ENCODE measurements around the gene CCKAR. TPM values are rescaled to one million over a fixed set of nuclear protein-coding genes. Genes with fewer than 3 reads are reported as not detected.

CCKAR gene
- total RNA-seq, 2 experiments from 2014 or later, result not detected

GRCh38 chr4:26484032-26484515 is 6.2 kb downstream of the CCKAR start:
- no peak for DNase-seq
- CTCF ChIA-PET, result interaction anchor here (0.6 kb wide), 1 partner anchor 14 kb away, joined by 5 read pairs; no protein-coding TSS in a partner anchor
- Mint-ChIP-seq H3K27ac (no peak overlapping the region), H3K4me1 (no peaks in the 10 kb centered on the region), H3K36me3 (ENCODE audit: low read depth) (no peaks in the 10 kb centered on the region), H3K27me3 (peaks cover 10% of the 10 kb centered on the region), H3K4me3 (no peak overlapping the region), H3K9me3 (no peaks in the 10 kb centered on the region)
- POLR2A ChIA-PET, result no interaction called here

- Mint-ChIP-seq H3K27ac (no peak overlapping the region), H3K36me3 (ENCODE audit: low read depth) (no peaks in the 10 kb centered on the region), H3K9me3 (no peaks in the 10 kb centered on the region), H3K4me1 (no peaks in the 10 kb centered on the region), H3K27me3 (peaks cover 5% of the 10 kb centered on the region), H3K4me3 (no peak overlapping the region)
- no peak for DNase-seq
- POLR2A ChIA-PET, result no interaction called here
- CTCF ChIA-PET, result no interaction called here
These were observed 7.5 kb downstream of the CCKAR start for GRCh38 chr4:26482508-26483462.

- H3K27me3 Mint-ChIP-seq, result peaks cover 4% of the 10 kb centered on the region
- no peak overlapping the region for H3K4me3 Mint-ChIP-seq
- H3K9me3 Mint-ChIP-seq, result no peaks in the 10 kb centered on the region
- H3K27ac Mint-ChIP-seq, result no peak overlapping the region
- no peaks in the 10 kb centered on the region for H3K36me3 Mint-ChIP-seq (ENCODE audit: low read depth)
- ChIA-PET CTCF (interaction anchor here (0.6 kb wide), 1 partner anchor 22 kb away, joined by 3 read pairs; no protein-coding TSS in a partner anchor), POLR2A (no interaction called here)
- DNase-seq, result no peak
- no peaks in the 10 kb centered on the region for H3K4me1 Mint-ChIP-seq
These were observed 12.0 kb downstream of the CCKAR start for GRCh38 chr4:26478330-26478729.

GRCh38 chr4:26476545-26476944 is 13.7 kb downstream of the CCKAR start:
- no peaks in the 10 kb centered on the region for H3K27me3 Mint-ChIP-seq

GRCh38 chr4:26475716-26476115 is 14.6 kb downstream of the CCKAR start:
- DNase-seq, result no peak
- no peak overlapping the region for H3K27ac Mint-ChIP-seq
- ChIA-PET CTCF (interaction anchor here (0.7 kb wide), 1 partner anchor 44 kb away, joined by 3 read pairs; no protein-coding TSS in a partner anchor), POLR2A (no interaction called here)
- no peak overlapping the region for H3K4me3 Mint-ChIP-seq
- H3K36me3 Mint-ChIP-seq (ENCODE audit: low read depth), result no peaks in the 10 kb centered on the region
- H3K27me3 Mint-ChIP-seq, result no peaks in the 10 kb centered on the region
- no peaks in the 10 kb centered on the region for H3K4me1 Mint-ChIP-seq
- no peaks in the 10 kb centered on the region for H3K9me3 Mint-ChIP-seq

More at GRCh38 chr4:26476545-26476944, 13.7 kb downstream of the CCKAR start:
- ChIA-PET CTCF (no interaction called here), POLR2A (no interaction called here)
- no peak for DNase-seq
- Mint-ChIP-seq H3K4me3 (no peak overlapping the region), H3K9me3 (no peaks in the 10 kb centered on the region), H3K36me3 (ENCODE audit: low read depth) (no peaks in the 10 kb centered on the region), H3K27ac (no peak overlapping the region), H3K4me1 (no peaks in the 10 kb centered on the region)

GRCh38 chr4:26474551-26474950 is 15.7 kb downstream of the CCKAR start:
- ChIA-PET CTCF (no interaction called here), POLR2A (no interaction called here)
- Mint-ChIP-seq H3K27me3 (peaks cover 2% of the 10 kb centered on the region), H3K27ac (no peak overlapping the region), H3K4me3 (no peak overlapping the region), H3K4me1 (no peaks in the 10 kb centered on the region), H3K36me3 (ENCODE audit: low read depth) (no peaks in the 10 kb centered on the region), H3K9me3 (no peaks in the 10 kb centered on the region)
- DNase-seq, result no peak

GRCh38 chr4:26473893-26474292 is 16.4 kb downstream of the CCKAR start:
- no peak overlapping the region for H3K27ac Mint-ChIP-seq
- H3K27me3 Mint-ChIP-seq, result peaks cover 2% of the 10 kb centered on the region
- H3K4me1 Mint-ChIP-seq, result no peaks in the 10 kb centered on the region
- CTCF ChIA-PET, result interaction anchor here (1.0 kb wide), 1 partner anchor 16 kb away, joined by 3 read pairs; no protein-coding TSS in a partner anchor
- no peaks in the 10 kb centered on the region for H3K9me3 Mint-ChIP-seq
- POLR2A ChIA-PET, result no interaction called here
- no peak for DNase-seq
- no peaks in the 10 kb centered on the region for H3K36me3 Mint-ChIP-seq (ENCODE audit: low read depth)
- no peak overlapping the region for H3K4me3 Mint-ChIP-seq

- CTCF ChIA-PET, result no interaction called here
- DNase-seq, result no peak
- H3K36me3 Mint-ChIP-seq (ENCODE audit: low read depth), result no peaks in the 10 kb centered on the region
- H3K27ac Mint-ChIP-seq, result no peak overlapping the region
- no peaks in the 10 kb centered on the region for H3K9me3 Mint-ChIP-seq
- H3K4me1 Mint-ChIP-seq, result no peaks in the 10 kb centered on the region
- H3K27me3 Mint-ChIP-seq, result peaks cover 2% of the 10 kb centered on the region
- POLR2A ChIA-PET, result no interaction called here
- no peak overlapping the region for H3K4me3 Mint-ChIP-seq
These were observed 18.4 kb downstream of the CCKAR start for GRCh38 chr4:26471890-26472289.

GRCh38 chr4:26468977-26469376 is 21.3 kb downstream of the CCKAR start:
- H3K27me3 Mint-ChIP-seq, result peaks cover 2% of the 10 kb centered on the region
- ChIA-PET CTCF (no interaction called here), POLR2A (no interaction called here)
- H3K27ac Mint-ChIP-seq, result no peak overlapping the region
- H3K9me3 Mint-ChIP-seq, result no peaks in the 10 kb centered on the region
- H3K4me3 Mint-ChIP-seq, result no peak overlapping the region
- H3K36me3 Mint-ChIP-seq (ENCODE audit: low read depth), result no peaks in the 10 kb centered on the region
- H3K4me1 Mint-ChIP-seq, result no peaks in the 10 kb centered on the region
- DNase-seq, result no peak

GRCh38 chr4:26468283-26468949 is 21.9 kb downstream of the CCKAR start:
- POLR2A ChIA-PET, result no interaction called here
- H3K27ac Mint-ChIP-seq, result no peak overlapping the region
- H3K4me3 Mint-ChIP-seq, result no peak overlapping the region
- CTCF ChIA-PET, result no interaction called here
- no peaks in the 10 kb centered on the region for H3K9me3 Mint-ChIP-seq
- no peak for DNase-seq
- H3K4me1 Mint-ChIP-seq, result no peaks in the 10 kb centered on the region
- H3K27me3 Mint-ChIP-seq, result peaks cover 2% of the 10 kb centered on the region
- H3K36me3 Mint-ChIP-seq (ENCODE audit: low read depth), result no peaks in the 10 kb centered on the region

- no peak overlapping the region for H3K27ac Mint-ChIP-seq
- H3K27me3 Mint-ChIP-seq, result peaks cover 2% of the 10 kb centered on the region
- no peaks in the 10 kb centered on the region for H3K36me3 Mint-ChIP-seq (ENCODE audit: low read depth)
- DNase-seq, result no peak
- H3K9me3 Mint-ChIP-seq, result no peaks in the 10 kb centered on the region
- CTCF ChIA-PET, result no interaction called here
- H3K4me3 Mint-ChIP-seq, result no peak overlapping the region
- POLR2A ChIA-PET, result no interaction called here
- no peaks in the 10 kb centered on the region for H3K4me1 Mint-ChIP-seq
These were observed 22.6 kb downstream of the CCKAR start for GRCh38 chr4:26467724-26468123.

- no peak for DNase-seq
- no peak overlapping the region for H3K27ac Mint-ChIP-seq
- ChIA-PET POLR2A (no interaction called here), CTCF (no interaction called here)
- H3K27me3 Mint-ChIP-seq, result peaks cover 2% of the 10 kb centered on the region
- H3K4me1 Mint-ChIP-seq, result no peaks in the 10 kb centered on the region
- no peaks in the 10 kb centered on the region for H3K36me3 Mint-ChIP-seq (ENCODE audit: low read depth)
- no peaks in the 10 kb centered on the region for H3K9me3 Mint-ChIP-seq
- H3K4me3 Mint-ChIP-seq, result no peak overlapping the region
These were observed 23.6 kb downstream of the CCKAR start for GRCh38 chr4:26466578-26467270.

Measured in activated CD4-positive, alpha-beta T cell treated with anti-CD3 and anti-CD28 coated beads, Interleukin-2, amount 10 ng/mL, durations not matched to agents 7 days and 5 days (primary cell).